GM18867 (cell line): ENCODE results near the gene LRRFIP1.
"Not testable (repeated sequence)": the region's sequence is repeated elsewhere in the genome, so short reads cannot be mapped to it uniquely, and the experiment has no call there.

Experiments used
- ATAC-seq: cut with Tn5 transposase; IDR thresholded peaks from one replicate; pipeline ENCODE4 v1.9.1; 2021; ENCODE audit warnings: mild to moderate bottlenecking, moderate library complexity; ENCODE audit not compliant: unreplicated experiment

LRRFIP1 gene

DNA sequence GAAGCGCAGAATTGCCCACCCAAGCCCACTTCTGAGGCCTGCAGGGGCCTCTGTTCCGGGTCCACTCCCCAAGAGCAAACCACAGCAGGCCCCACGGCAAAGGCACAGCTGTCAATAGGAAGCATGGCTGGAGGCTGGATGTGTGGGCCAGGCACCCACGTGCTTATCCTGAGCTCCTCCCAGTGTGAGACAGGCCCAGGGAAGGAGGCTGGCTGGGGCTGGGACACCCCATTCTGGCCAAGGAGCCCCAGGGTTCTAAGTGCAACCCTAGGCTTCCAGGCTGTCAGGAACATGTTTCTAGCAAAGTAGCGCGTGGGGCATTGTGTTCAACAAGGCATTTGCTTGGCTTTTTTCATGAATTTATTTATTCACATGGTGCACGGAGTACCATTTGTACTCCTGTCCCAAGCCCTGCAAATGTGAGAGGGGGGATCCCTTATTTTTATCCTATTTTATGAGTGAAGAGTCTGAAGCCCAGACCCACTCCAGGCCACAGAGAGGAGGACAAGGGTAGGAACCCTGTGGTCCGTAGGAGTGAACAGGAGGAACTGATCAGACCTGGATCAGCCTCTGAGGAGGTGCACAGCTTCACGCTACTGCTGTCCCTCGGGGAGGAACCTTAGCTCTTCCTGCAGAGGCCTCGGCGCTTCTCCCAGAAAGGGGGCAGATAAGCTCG is 30.7 kb upstream of the LRRFIP1 start:
- ATAC-seq = no peak

DNA sequence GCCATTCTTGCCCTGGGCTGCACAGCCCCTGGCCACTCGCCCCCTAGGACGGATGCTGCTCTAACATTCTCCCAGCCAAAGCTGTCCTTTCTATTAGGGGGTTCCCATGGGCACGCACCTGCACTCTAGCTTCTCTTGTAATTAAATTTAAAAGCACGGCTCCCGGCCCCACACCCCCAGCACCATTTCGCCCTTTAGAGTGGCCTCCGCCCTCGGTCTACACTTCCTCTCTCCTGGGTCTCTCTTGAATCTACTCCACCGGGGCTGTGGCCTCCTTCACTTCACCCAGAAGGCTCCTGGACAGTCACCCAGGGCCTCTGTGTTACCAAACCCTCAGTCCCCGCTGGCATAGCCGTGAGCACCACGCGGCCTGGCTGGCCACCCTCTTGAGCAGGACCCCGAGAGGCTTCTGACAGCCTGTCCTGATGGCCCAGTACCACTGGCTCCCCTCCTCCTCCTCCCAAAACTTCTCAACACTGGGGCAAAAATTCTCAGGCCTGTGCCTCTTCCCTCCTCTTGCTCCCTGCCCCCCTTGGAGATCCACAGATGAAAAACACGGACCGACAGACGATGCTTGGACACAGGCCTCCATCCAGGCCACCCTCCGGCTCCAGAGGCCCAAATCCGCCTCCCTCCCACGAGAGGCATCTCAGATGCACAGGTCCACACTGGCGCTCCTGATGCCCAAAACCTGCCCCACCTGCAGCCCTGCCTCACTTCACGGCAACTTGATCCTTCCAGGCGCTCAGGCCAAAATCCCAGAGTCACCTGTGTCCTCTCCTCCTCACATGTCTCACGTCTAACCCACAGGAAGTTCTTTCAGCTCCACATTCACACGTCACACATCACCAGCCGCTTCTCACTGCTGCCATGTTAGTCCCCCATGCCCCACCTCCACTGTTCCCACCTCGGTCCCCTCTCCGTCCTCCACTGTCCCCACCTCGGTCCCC is 29.9 kb upstream of the LRRFIP1 start:
- ATAC-seq = no peak

DNA sequence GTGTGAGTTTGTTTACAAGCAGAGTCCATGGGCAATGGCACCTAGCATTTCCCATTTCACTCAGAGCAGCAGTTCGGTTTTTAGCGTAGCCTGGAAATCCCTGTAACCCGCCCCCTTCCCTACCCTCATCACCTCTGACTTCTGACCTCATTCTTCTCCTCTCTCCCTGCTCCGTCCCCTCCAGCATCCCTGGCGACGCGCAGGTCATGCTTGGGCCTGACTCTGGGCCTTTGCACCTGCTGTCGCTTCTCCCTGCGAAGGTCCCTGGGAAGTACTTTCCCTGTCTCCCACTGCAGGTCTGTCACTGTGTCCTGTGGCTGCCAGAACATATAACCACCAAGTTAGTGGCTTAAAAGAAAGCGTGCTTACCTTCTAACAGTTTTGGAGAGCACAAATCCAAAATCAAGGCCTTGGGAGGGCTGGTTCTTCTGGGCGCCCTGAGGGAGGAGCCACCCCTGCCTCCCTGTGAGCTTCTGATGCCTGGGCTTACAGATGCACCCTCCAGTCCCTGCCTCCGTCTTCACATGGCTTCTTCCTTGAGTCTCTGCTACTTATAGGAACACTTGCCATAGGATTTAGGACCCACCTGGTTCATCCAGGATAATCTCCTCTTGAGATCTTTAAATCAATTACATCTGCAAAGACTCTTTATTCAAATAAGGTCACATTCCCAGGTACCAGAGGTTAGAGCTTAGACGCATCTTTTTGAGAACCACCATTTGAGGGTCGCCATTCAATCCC is 28.7 kb upstream of the LRRFIP1 start:
- ATAC-seq = no peak

DNA sequence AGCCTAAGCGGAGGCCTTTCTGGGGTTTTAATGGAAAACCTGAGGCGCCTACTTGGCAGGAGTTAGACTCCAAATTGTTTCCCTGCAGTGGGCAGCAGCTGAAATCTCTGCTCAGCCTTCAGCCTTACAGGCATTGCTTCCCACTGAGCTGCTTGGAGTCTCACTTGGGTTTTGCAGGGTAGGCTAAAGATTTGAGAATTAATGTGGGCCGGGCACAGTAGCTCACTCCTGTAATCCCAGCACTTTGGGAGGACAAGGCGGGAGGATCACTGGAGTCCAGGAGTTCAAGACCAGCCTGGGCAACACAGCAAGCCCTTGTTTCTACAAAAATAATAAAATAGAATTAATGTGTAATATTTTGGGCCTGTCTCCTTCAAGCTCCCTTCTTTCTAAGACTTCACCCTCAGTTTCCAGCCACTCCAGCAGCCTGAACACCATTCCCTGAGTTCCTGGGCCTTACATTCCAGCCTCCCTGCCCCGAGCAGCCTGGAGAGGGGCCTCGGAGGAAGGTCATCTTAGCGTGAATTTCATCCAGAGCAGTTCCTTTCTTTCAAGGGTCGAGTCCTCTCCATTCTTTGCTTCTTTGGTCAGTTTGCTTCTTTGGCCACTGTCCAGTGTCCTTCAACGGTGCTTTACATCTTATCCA is 27.8 kb upstream of the LRRFIP1 start:
- ATAC-seq = no peak

DNA sequence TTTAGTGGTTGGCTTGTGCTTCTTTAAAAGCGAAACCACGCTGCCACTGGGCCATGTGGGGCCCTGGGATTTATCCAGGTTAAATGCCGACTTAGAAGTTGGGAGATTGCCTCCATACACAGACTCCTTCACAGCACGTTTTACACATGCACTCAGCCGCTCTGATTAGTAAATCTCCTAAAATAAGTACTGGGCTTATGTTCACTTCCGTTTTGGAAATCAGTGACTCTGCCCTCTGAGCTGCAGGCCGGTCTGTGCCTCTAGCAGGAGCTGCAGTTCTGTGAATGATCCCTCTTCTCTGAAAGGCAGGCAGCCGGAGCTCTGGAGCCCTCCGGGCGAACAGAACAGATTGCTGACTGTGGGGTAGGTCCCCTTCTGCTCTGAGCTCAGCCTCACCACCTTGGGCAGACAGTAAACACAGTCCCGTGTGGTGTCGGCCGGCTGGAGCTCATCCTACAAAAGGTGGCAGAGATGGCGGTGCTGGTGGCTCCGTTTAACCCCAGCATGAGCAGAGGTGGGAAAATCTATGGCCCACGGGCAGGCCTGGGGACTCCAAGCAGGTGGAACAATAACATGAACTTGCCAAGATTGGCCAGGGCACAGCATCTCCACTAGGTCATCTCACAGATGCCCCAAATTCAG is 27.1 kb upstream of the LRRFIP1 start:
- ATAC-seq = no peak

DNA sequence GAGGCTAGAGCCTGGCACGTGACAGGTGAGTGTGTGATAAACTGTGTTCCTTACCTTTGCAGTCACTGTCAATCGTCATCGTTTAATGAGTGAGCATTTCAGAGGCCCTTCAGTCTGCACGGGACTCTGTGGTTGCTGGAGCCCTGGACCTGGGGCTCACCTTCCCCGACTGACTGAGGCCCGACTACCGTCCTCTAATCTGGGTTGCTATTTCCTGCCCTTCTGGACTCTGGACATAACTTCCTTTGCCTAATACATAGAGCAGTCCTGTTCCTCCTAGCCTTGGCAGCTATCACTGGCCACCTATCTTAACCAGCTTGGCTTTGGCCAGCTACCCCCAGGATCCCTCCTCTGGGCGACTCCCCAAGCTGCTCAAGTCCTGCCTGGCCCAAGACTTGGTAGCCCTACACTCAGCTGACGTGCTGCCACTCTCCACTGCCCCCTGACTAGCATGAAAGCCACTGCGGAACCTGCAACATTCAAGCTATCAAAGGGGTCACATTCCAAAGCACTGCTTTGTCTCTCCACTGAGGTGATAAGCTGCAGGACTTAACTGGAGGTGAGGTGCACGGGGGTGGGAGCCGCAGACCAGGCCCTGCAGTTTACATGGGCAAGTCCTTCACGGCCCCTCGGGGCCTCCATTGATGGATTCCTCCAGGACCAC is 25.8 kb upstream of the LRRFIP1 start:
- no peak for ATAC-seq

DNA sequence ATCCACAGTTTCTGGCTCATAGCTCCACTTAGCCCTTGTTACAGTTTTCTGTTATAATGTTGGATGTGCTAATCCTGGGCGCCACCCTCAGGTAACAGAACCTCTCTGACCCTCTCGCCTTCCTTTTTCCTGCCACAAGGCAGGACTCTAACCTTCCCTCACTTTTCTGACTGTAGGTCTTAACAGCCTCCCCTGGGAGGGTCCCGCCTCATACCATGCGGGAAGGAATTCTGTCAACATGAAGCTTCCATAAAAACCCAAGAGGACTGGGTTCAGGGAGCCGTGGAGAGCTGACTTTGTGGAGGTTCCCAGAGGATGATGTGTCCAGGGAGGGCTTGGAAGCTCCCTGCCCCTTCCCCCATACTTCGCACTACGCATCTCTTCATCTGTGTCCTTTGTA is 25.0 kb upstream of the LRRFIP1 start:
- ATAC-seq = no peak

DNA sequence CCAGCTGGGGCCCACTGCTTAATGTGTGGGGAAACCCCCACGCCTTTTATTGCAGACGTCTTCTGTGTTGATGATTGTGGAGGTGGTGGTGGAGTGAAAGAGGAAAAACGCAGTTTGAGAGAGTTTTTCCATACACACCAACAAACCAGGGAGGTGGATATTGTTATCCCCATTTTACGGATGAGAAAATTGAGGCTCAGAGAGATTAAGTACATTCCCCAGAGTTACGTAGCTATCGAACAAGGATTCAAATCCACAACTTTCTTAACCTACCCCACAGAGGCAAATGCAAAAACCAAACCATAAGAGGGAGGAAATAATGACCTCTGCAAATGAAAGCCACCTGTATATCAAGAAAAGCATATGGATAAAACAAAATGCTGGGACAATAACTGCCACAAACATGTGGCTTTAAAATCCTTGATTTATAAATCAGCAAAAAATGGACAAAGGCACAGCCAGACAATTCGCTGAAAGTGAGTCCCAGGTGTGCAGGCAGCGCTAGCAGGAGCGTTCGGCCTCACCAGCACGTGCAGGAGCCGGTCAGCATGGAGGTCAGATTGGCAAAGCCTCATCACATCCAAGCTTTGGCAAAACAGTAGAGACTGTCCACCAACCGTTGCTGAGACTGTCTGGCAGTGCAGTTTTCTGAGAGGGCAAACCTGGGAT is 24.2 kb upstream of the LRRFIP1 start:
- no peak for ATAC-seq

DNA sequence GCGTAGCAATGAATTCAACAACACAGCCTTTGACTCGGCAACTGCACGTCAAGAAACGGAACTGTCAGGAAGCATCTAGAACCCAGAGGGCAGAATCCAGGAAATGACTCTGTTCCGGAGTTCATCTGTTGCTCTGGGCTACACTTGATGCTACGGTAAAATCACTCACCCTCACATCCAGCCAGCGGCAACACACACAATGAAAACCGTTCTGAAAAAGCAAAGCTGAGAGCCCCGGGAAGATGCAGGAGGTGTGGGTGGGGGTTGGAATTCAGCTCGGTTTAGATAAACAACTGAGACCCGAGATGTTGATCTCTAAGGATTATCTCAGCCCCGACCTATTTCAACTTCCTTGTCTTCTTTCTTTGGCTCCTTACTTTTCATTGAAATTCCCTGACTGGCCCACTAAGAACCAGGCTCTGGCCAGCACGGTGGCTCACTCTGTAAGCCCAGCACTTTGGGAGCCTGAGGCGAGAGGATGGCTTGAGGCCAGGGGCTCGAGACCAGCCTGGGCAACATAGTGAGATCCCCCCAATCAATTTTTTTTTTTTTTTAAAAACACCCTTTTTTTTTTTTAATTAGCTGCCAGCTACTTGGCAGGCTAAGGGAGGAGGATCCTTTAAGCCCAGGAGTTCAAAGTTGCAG is 23.5 kb upstream of the LRRFIP1 start:
- peak; percentile 51 for ATAC-seq

DNA sequence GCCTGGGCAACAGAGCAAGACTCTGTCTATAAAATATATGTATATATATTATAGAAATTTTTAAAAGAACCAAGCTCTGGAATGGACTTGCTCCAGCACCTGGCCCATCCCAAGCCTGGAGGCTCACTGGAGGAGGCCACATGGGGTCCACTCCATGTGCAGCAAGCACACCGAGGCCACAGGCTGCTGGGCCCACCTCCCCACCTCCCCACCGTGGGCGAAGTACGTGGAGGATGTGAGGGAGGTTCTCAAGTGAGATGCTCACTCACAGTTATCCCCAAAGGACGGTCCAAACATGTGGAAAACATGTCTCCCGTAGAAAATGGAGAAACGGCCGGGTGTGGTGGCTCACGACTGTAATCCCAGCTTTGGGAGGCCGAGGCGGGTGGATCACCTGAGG is 23.0 kb upstream of the LRRFIP1 start:
- ATAC-seq = no peak

DNA sequence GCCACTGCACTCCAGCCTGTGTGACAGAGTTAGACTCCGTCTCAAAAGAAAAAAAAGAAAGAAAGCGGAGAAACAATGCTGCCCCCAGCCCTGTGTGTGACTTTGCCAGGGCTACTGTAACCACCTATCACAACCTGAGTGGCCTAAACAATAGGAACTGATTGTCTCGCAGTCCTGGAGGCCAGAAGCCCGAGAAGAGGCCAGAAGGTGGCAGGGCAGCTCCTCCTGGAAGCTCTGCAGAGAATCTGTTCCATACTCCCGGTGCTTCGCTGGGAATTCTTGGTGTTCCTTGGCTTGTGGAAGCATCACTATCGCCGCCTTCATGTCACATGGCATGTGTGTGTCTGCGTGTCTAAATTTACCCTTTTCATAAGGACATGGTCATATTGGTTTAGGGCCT is 22.4 kb upstream of the LRRFIP1 start:
- no peak for ATAC-seq

DNA sequence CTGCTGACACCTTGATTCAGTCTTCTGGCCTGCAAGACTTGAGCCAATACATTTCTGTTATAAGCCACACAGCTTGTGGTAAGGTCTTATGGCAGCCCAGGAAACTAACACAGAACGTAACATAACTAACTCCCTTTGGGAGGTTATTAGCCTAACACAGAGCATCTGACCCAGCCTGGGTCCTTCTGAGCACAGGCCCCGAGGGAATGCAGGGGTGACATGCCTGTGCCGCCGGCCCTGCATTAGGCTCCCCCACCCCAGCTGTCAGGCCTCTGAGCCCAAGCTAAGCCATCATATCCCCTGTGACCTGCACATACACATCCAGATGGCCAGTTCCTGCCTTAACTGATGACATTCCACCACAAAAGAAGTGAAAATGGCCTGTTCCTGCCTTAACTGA is 20.9 kb upstream of the LRRFIP1 start:
- not testable (repeated sequence) for ATAC-seq

DNA sequence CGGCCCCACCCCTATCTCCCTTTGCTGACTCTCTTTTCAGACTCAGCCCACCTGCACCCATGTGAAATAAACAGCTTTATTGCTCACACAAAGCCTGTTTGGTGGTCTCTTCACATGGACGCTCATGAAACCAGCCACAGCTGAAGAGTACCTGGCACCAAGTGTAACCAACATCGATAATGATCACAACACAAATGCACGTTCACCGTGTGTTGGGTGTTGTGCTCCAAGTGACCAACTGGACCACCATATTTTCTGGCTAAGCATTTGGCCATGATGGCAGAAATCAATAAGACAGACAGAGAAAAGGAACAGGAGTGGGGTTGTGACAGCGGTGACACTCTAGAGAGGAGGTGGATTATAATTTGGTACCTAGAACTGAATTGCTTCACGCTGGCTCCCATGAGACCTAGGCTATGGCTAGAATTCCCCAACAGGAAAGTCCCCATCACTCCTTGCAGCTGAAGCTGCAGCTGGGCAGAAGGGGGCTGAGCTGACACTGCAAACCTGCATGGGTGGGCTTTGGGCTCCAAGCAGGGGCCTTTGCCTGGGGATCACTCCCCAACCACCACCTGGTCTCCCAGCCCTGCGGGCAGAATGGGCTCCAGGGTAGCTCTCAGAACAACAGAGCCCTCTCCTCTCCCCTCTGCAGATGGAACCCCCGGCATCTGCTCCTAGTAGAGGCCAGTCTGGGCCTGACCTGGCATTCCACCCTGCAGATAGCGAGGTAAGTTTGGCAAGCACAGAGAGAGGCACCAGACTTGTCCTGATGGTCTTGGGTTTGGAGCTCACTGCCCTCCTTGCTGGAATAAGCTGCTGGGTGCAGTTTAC is 14.6 kb upstream of the LRRFIP1 start:
- no peak for ATAC-seq

DNA sequence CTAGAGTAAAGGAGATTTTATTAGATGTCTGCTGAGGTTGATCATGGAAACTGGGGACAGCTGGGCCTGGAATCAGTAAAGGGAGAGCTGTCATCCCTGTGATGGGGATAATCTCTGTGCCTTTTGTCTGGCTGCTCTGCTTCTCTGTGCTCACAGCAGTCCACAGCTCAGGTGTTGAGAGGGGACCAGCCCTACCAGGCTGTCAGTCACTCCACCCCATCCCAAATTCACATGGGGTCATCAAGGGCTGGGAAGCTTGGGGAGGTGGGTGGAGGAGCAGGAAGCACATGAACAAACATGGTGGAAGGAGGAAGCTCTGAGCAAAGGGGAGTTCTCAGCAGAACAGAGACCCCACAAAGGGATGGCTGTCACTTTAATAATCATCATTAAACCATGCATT is 13.7 kb upstream of the LRRFIP1 start:
- no peak for ATAC-seq

DNA sequence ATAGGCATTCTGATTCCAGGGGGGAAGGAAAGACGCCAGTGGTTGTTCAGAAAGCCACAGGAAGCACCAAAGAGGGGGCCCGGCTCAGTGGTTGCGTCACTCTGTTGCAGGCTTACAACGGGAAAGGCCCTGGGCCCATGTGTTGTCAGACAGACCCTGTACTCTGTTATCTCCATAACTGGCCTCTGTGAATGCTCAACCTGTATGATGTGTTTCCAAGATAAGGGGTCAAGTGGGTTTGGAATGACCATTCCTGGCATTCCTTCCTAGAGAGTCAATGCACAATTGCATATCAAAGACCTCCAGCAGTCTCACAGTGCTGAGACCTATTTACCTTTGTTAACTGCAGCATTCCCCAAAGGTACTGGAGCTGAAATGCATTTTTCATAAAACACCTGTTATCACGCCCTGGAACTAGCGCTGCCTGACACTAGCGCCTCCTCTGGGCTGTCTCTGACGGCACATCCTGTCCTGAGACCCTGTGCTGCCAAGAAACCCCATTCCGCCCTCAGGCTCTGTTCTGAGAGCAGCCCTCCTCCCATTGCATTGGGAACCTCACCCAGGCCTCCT is 13.2 kb upstream of the LRRFIP1 start:
- ATAC-seq = no peak

DNA sequence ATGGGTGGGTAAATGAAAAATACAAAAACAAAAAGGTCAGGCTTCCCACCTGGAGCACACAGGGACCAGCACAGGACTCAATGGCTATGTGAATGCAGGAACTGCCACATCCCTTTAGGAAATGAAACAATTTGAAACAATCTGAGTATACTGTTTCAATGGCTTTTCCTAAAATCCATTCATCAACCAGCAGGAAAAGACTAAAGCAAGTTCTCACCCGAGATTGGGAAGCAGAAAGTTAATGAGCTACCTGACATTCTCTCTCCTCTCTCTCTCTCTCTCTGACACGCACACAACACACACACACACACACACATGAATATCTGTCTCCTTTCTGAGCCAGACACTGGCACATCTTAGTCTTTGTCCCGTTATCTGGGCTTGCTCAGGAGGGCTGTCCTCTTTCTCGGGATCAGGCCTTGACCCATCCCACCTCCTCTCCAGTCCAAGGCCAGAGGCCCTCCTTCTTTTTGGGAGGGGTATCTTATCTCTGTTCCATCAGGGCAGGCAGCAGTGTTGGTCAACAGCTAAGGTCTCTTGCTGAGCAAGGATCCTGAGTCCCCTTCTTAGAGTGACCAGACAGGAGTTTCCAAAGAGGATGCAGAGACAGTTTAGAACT is 11.6 kb upstream of the LRRFIP1 start:
- ATAC-seq = no peak

DNA sequence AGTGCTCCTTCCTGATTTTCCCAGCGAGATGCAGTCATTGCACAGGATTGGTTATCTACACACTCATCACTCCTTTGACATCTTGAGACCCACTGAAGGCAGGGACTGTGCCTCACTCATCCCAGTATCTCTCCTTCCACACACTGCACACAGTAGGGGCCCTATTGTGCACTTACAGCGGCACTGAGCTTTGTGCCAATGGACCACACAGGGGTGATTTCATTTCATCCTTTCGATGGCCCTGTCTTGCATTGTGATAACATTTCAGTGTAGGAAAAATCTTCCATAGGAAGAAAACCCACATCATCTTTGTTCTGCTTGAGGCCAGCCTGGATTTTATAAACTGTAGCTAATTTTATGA is 11.0 kb upstream of the LRRFIP1 start:
- no peak for ATAC-seq
